Measurements from ENCODE around the gene MT1G.
"Not testable (repeated sequence)": the region's sequence is repeated elsewhere in the genome, so short reads cannot be mapped to it uniquely, and the experiment has no call there.

MT1G gene

DNA sequence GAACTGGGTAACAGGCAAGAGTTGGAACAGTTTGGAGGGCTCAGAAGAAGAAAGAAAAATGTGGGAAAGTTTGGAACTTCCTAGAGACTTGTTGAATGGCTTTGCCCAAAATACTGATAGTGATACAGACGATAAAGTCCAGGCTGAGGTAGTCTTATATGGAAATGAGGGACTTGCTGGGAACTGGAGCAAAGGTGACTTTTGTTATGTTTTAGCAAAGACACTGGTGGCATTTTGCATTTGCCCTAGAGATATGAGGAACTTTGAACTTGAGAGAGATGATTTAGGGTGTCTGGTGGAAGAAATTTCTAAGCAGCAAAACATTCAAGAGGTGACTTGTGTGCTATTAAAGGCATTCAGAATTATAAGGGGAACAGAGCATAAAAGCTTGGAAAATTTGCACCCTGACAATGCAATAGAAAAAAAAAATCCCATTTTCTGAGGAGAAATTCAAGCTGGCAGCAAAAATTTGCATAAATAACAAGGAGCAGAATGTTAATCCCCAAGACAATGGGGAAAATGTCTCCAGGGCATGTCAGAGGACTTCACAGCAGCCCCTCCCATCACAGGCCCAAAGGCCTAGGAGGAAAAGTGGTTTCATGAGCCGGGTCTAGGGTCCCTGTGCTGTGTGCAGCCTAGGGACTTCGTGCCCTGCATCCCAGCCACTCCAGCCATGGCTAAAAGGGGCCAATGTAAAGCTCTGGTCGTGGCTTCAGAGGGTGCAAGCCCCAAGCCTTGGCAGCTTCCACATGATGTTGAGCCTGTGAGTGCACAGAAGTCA is 46.0 kb downstream of the MT1G start:
- DNase-seq (ENCODE audit: low read depth in 2 of 2), result not testable (repeated sequence)

DNA sequence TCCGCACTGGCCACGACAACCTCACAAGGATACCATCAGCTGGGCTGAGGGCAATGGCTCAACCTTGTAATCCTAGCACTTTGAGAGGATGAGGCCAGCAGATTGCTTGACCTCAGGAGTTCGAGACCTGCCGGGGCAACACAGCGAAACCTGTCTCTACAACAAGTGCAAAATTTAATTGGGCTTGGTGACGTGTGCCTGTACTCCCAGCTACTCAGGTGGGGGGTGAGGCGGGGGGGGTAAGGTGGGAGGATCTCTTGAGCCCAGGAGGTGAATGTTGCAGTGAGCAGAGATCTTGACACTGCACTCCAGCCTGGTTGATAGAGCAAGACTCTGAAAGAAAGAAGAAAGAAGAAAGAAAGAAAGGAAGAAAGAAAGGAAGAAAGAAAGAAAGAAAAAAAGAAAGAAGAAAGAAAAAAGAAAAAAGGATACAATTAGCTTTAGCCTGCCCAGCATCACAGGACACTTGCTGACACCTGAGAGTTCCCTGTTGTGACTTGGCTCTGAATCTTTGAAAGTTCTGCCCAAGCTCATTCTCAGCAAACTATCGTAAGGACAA is 47.4 kb downstream of the MT1G start:
- no peak for DNase-seq (ENCODE audit: low read depth in 2 of 2)

DNA sequence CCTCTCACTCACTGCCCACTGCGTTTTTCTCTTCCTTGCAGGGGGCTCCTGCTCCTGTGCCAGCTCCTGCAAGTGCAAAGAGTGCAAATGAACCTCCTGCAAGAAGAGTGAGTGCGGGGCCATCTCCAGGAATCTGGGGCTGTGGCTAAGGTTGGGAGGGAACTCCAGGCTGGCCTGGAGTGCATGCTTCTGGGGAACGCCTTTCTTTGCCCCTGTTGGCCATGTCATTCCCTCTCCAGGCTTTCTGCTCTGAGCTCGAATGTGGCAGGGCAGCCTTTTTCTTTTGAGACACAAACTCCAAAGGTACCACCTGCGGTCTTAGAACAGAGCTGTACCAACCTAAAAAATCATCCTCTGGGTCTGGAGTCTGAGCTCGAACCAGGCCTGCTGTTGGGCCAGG is 49.7 kb downstream of the MT1G start:
- no peak for DNase-seq (ENCODE audit: low read depth in 2 of 2)

DNA sequence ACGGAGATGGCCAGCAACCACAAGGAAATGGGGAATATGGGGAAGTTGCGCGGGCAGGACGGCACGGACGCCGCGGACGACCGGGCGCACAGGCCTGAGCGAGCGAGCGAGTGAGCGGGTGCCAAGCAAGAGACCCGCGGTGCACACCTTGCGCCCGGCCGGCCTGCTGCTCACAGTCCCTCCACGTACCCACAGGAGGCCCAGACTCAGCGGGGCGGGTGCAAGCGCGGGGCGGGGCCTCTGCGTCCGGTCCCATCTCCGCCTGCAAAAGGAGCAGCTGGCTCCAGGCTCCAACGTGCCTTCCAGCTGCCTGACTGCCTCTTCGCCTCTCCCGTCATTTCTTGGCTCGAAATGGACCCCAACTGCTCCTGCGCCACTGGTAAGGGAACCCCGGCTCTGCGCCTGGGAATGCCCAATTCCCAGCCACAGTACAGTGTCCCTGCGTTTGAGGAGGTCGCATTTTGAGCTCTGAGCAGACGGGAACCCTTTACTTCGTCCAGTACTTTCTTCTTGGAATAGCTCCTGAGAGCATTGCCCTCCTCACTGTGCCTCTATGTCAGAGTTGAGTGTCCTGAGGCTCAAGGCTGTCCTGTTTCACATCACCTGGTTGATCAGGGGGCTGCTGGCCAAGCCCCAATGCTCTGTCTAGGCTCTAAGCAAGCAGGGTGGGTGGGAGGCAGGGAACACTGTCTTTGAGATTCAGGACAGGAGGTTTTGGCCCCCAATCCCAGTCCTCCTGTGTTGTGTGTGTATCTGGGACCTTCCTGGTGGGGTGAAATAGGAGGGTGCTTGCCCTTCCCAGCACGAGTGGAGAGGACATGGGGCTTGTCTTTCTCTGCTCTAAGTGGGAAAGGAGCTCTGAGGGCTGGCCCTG is 50.4 kb downstream of the MT1G start:
- no peak for DNase-seq (ENCODE audit: low read depth in 2 of 2)

All from fibroblast of skin of left quadriceps (primary cell).